ENCODE data around the gene COA1. TPM values are rescaled to one million over a fixed set of nuclear protein-coding genes. Genes with fewer than 3 reads are reported as not detected.
A peak's percentile ranks its signal among the peaks of the same experiment; 100 is the strongest.

The COA1 gene
- total and polyA plus RNA-seq, 9 of the 15 experiments (the other 6 are each of a cell fraction or from before 2014, with no cell fraction given), result 98.9 to 463 (median 181) TPM

DNA sequence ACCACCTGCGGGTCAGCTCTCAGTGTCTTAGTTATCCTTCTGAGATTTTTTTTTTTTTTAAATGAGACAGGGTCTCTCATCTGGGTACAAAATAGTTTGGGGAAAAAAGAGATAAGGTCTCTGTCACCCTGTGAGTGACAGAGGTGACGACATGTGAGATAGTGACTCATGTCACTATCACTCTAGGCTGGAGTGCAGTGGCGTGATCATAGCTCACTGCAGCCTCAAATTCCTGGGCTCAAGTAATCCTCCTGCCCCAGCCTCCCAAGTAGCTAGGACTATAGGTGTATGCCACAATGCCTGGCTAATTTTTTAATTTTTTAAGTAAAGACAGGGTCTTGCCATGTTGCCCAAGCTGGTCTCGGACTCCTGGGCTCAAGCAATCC lies 39.6 kb upstream of the COA1 start (continued):
- TF ChIP-seq, protein P1, sequence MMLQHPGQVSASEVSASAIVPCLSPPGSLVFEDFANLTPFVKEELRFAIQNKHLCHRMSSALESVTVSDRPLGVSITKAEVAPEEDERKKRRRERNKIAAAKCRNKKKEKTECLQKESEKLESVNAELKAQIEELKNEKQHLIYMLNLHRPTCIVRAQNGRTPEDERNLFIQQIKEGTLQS (IDR thresholded peaks at IDR 0.05), result peak; percentile 91
- TF ChIP-seq, protein P1 (CRISPR knock-in tag; conservative IDR thresholded peaks at IDR 0.05), result no peak
- peak; percentile 94 for TF ChIP-seq FOSL1 (tag; conservative IDR thresholded peaks at IDR 0.05)

DNA sequence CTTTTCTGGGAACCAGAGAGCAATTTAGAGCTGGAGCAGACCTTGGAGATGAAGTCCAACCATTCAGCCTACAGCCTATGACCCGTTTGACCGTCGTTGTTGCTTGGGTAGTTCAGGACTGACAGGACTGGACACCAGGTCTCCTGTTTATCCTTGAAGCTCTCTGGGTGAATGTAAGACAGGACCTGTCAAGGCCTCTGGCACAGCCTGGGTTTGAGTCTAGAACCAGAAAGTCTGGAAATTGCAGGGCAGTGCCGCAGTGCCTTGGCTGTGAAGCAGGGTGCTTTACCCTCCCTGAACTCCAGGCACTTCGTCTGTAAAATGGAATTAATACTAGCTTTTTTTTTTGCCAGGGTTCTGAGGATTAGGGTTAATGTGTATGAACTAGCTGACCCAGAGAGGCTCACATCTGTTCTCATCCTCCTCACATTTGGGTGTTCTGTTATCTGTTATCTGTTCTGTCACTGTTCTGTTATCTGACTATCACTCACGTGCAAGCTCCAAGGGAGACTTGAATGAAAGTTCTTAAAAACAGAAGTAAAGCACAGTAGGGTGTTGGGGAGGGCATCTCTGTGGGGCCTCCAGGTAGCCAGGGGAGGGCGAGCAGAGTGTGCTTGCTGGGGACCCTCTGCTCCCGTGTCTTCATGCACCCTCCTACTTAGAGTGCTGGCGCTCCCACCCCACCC lies 39.0 kb upstream of the COA1 start:
- in situ Hi-C loops (cut with MboI), result no loop called here
- 11% methylated on average over 9 of the region's 9 CpGs for whole genome bisulfite sequencing (ENCODE audit: insufficient coverage, low coverage, missing lambda C conversion rate)
- Histone ChIP-seq H3K4me2 (ENCODE audit: insufficient read depth, low read length) (peak overlapping the region; percentile 39; the same call in 1 of the 2 replicates), H3K79me2 (ENCODE audit: control insufficient read depth, insufficient read depth, low read length) (peaks cover 60% of the 10 kb centered on the region), H2AFZ (ENCODE audit: low read depth, low read length) (no peak overlapping the region), H3K27ac (ENCODE audit: extremely low read depth, low read depth, low read length) (peak overlapping the region; percentile 41; the same call in 1 of the 3 replicates), H3K9me3 (replicated peaks; ENCODE audit: control insufficient read depth, insufficient read depth, low read depth, low read length) (no peaks in the 10 kb centered on the region), H3K27me3 (ENCODE audit: control insufficient read depth in 2 of 2, insufficient read depth in 2 of 2, low read length in 2 of 2) (no peaks in the 10 kb centered on the region), H3K4me1 (replicated peaks in 1 of 2; ENCODE audit: control insufficient read depth in 2 of 2, insufficient read depth in 2 of 2, low read length in 2 of 2) (peaks cover 45 to 60% of the 10 kb centered on the region in 2 experiments), H4K20me1 (replicated peaks; ENCODE audit: control insufficient read depth, insufficient read depth, low read length) (0 out of 2 replicates have a peak, but pooled peaks cover 3% of the 10 kb centered on the region), H3K9me1 (ENCODE audit: control insufficient read depth, insufficient read depth, low read length) (no peaks in the 10 kb centered on the region), H3K36me3 (ENCODE audit: control insufficient read depth, insufficient read depth, low read length) (peaks cover 15% of the 10 kb centered on the region), H3K9ac (ENCODE audit: insufficient read depth in 1 of 2, low read depth in 2 of 2, low read length in 2 of 2) (peak overlapping the region in 1 of 2 experiments; percentile 56; a peak in 1 of 4 replicates), H3K4me3 (no peak overlapping the region)
- intact Hi-C loops (cut with micrococcal nuclease), result loop anchor here (5.0 kb wide), 2 partner anchors 41 to 44 kb away; partner anchors contain the start of gene COA1
- ChIA-PET CTCF (ENCODE audit: low intra/inter-chr PET ratio) (no interaction called here), POLR2A (interaction anchor here (0.6 to 3.3 kb wide), 8 partner anchors 9 to 812 kb away, joined by 3 to 13 read pairs (median 3); partner anchors contain the start of gene BLVRA)
- peak in 2 of 4 experiments; percentile 18 to 55 for DNase-seq (ENCODE audit: extremely low read depth in 1 of 4, low spot score in 3 of 4)
- peak; percentile 14 for ATAC-seq
- no TSS peak for BruUV-seq (replicated peaks)
- no peak for FAIRE-seq
- TF ChIP-seq TEAD4 (IDR thresholded peaks at IDR 0.05; ENCODE audit: low read length) (peak; percentile 37; the same call in 1 of the 2 replicates), TEAD4 (CRISPR knock-in tag; IDR thresholded peaks at IDR 0.05; ENCODE audit: borderline replicate concordance) (no peak), CBFA2T2 (conservative IDR thresholded peaks at IDR 0.05) (peak; percentile 42), PYGO2 (tag; IDR thresholded peaks at IDR 0.05) (no peak), RBM34 (IDR thresholded peaks at IDR 0.05; ENCODE audit: borderline replicate concordance, insufficient read depth, low read length) (no peak), ARID1B (IDR thresholded peaks at IDR 0.05) (peak; percentile 53), BHLHE40 (IDR thresholded peaks at IDR 0.05; ENCODE audit: low read length) (peak; percentile 94), SOX6 (IDR thresholded peaks at IDR 0.05) (peak; percentile 83; the same call in 1 of the 2 replicates), RCOR1 (IDR thresholded peaks at IDR 0.05; ENCODE audit: borderline replicate concordance in 1 of 2, low read depth in 2 of 2, low read length in 2 of 2) (peak in 1 of 2 experiments; percentile 65; a peak in 2 of 4 replicates), CTBP1 (IDR thresholded peaks at IDR 0.05; ENCODE audit: borderline replicate concordance) (peak; percentile 63; the same call in 1 of the 2 replicates), KLF16 (IDR thresholded peaks at IDR 0.05) (peak; percentile 39; the same call in 1 of the 2 replicates), MBD2 (IDR thresholded peaks at IDR 0.05; ENCODE audit: borderline replicate concordance, low read depth) (peak; percentile 13; the same call in 1 of the 2 replicates), CBFA2T3 (IDR thresholded peaks at IDR 0.05) (peak; percentile 54), NR2C2 (CRISPR knock-in tag; IDR thresholded peaks at IDR 0.05) (no peak), NR2C2 (tag; IDR thresholded peaks at IDR 0.05) (no peak), MECOM (CRISPR knock-in tag; IDR thresholded peaks at IDR 0.05) (peak; percentile 40; the same call in 1 of the 2 replicates)
- TF ChIP-seq, protein P2, sequence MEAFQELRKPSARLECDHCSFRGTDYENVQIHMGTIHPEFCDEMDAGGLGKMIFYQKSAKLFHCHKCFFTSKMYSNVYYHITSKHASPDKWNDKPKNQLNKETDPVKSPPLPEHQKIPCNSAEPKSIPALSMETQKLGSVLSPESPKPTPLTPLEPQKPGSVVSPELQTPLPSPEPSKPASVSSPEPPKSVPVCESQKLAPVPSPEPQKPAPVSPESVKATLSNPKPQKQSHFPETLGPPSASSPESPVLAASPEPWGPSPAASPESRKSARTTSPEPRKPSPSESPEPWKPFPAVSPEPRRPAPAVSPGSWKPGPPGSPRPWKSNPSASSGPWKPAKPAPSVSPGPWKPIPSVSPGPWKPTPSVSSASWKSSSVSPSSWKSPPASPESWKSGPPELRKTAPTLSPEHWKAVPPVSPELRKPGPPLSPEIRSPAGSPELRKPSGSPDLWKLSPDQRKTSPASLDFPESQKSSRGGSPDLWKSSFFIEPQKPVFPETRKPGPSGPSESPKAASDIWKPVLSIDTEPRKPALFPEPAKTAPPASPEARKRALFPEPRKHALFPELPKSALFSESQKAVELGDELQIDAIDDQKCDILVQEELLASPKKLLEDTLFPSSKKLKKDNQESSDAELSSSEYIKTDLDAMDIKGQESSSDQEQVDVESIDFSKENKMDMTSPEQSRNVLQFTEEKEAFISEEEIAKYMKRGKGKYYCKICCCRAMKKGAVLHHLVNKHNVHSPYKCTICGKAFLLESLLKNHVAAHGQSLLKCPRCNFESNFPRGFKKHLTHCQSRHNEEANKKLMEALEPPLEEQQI (IDR thresholded peaks at IDR 0.05), result no peak
